ENCODE measurements around the gene CDR2. TPM values are rescaled to one million over a fixed set of nuclear protein-coding genes. Genes with fewer than 3 reads are reported as not detected.

The CDR2 gene
- total and polyA plus RNA-seq, 2 of the 13 experiments (the other 11 are each of a cell fraction or from before 2014, with no cell fraction given) = 59.0 to 78.9 TPM

DNA sequence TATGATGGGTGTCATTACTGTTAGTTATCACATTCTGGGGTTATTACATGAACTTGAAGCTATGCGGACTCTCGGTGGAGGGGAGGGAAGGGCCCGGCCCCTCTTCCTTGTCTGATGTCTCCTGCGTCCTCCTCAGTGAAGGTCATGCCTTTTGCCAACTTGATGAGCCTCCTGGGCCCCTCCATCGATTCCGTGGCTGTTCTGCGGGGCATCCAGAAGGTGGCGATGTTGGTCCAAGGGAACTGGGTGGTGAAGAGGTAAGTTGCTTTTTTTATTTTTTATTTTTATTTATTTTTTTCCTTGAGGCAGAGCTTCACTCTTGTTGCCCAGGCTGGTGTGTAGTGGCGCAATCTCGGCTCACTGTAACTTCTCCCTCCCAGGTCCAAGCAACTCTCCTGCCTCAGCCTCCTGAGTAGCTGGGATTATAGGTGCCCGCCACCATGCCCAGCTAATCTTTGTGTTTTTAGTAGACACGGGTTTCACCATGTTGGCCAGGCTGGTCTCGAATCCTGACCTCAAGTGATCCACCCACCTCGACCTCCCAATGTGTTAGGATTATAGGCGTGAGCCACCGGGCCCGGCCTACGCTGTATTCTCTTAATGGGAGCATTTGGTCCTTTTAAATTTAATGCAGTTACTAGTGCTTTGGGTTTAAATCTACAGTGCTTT lies 55.6 kb downstream of the CDR2 start (continued):
- TF ChIP-seq SP4 (CRISPR knock-in tag; IDR thresholded peaks at IDR 0.05) (no peak), TEAD3 (CRISPR knock-in tag; optimal IDR thresholded peaks at IDR 0.05; ENCODE audit: borderline replicate concordance) (peak; percentile 11), TMF1 (CRISPR knock-in tag; IDR thresholded peaks at IDR 0.05; ENCODE audit: low read depth) (no peak), ZNF670 (CRISPR knock-in tag; IDR thresholded peaks at IDR 0.05; ENCODE audit: borderline replicate concordance) (0 out of 2 replicates have a peak, but pooled peaks have one; percentile 50), ZNF143 (CRISPR knock-in tag; IDR thresholded peaks at IDR 0.05) (no peak), XRCC5 (optimal IDR thresholded peaks at IDR 0.05; ENCODE audit: low read length) (peak; percentile 76), SOX13 (IDR thresholded peaks at IDR 0.05) (no peak), SOX13 (CRISPR knock-in tag; conservative IDR thresholded peaks at IDR 0.05 in 1 of 2, IDR thresholded peaks at IDR 0.05 in 1 of 2) (no peak), RBM22 (optimal IDR thresholded peaks at IDR 0.05; ENCODE audit: low read length) (peak; percentile 91), ZNF367 (CRISPR knock-in tag; IDR thresholded peaks at IDR 0.05; ENCODE audit: borderline replicate concordance) (no peak)
- TF ChIP-seq, protein P1, sequence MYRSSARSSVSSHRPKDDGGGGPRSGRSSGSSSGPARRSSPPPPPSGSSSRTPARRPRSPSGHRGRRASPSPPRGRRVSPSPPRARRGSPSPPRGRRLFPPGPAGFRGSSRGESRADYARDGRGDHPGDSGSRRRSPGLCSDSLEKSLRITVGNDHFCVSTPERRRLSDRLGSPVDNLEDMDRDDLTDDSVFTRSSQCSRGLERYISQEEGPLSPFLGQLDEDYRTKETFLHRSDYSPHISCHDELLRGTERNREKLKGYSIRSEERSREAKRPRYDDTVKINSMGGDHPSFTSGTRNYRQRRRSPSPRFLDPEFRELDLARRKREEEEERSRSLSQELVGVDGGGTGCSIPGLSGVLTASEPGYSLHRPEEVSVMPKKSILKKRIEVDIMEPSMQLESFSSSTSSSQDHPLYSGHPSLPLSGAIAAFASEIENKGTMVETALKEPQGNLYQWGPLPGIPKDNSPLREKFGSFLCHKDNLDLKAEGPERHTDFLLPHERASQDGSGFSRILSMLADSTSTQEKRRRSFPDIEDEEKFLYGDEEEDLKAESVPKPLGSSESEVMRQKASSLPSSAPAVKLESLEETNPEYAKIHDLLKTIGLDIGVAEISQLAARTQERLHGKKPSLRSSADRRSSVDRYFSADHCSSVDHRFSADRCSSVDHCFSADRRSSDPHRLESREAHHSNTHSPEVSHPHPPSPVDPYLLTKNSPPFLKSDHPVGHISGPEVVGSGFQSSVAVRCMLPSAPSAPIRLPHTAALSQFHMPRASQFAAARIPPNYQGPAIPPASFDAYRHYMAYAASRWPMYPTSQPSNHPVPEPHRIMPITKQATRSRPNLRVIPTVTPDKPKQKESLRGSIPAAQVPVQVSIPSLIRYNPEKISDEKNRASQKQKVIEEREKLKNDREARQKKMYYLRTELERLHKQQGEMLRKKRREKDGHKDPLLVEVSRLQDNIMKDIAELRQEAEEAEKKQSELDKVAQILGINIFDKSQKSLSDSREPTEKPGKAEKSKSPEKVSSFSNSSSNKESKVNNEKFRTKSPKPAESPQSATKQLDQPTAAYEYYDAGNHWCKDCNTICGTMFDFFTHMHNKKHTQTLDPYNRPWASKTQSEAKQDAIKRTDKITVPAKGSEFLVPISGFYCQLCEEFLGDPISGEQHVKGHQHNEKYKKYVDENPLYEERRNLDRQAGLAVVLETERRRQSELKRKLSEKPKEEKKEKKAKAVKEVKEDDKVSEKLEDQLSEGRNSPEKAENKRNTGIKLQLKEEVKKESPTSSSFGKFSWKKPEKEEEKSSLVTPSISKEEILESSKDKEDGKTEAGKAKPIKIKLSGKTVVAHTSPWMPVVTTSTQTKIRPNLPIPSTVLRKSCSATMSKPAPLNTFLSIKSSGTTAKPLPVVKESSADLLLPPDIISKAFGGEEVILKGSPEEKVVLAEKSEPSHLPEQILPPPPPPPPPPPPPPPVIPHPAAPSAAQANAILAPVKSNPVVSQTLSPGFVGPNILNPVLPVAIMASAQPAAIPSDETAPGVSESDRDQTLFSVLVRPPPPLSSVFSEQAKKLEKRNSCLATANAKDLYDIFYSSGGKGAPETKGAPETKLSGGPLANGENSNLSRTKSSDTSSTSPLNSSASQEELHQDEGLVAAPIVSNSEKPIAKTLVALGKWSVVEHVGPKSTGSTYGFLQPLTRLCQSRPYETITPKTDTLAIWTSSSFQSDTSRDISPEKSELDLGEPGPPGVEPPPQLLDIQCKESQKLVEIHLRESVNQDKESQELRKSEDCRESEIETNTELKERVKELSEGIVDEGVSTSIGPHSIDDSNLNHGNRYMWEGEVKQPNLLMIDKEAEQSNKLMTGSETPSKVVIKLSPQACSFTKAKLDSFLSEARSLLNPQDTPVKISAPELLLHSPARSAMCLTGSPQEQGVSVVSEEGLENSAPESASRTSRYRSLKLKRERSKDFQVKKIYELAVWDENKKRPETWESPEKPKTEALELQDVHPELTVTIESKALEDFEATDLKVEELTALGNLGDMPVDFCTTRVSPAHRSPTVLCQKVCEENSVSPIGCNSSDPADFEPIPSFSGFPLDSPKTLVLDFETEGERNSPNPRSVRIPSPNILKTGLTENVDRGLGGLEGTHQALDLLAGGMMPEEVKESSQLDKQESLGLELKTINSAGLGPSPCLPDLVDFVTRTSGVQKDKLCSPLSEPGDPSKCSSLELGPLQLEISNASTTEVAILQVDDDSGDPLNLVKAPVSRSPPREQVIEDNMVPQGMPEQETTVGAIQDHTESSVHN (CRISPR knock-in tag; IDR thresholded peaks at IDR 0.05) = 0 out of 2 replicates have a peak, but pooled peaks have one; percentile 15
- TF ChIP-seq, protein P2, sequence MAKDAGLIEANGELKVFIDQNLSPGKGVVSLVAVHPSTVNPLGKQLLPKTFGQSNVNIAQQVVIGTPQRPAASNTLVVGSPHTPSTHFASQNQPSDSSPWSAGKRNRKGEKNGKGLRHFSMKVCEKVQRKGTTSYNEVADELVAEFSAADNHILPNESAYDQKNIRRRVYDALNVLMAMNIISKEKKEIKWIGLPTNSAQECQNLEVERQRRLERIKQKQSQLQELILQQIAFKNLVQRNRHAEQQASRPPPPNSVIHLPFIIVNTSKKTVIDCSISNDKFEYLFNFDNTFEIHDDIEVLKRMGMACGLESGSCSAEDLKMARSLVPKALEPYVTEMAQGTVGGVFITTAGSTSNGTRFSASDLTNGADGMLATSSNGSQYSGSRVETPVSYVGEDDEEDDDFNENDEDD (CRISPR knock-in tag; IDR thresholded peaks at IDR 0.05; ENCODE audit: borderline replicate concordance) = no peak

Measured in HepG2 (cell line).